KG1 (cell line): Measurements from ENCODE around the gene EPN3.

Experiments used
- DNase-seq: peaks from one replicate; lab custom pipeline; 2025; lab: John Stamatoyannopoulos, UW

EPN3 gene

GRCh38 chr17:50532452-50533024, at the start of gene EPN3:
Gene EPN3, plus strand, starts transcription at chr17:50532735. Its CDS starts 3,822 bp downstream, at chr17:50536557.
- no peak for DNase-seq

- no peak for DNase-seq
Observed at GRCh38 chr17:50483266-50483665, 49.3 kb upstream of the EPN3 start.

GRCh38 chr17:50484386-50485155, 48.0 kb upstream of the EPN3 start:
- DNase-seq = no peak

- no peak for DNase-seq
Observed at GRCh38 chr17:50487213-50488096, 45.1 kb upstream of the EPN3 start.

GRCh38 chr17:50488880-50489279, 43.7 kb upstream of the EPN3 start:
- no peak for DNase-seq

GRCh38 chr17:50491505-50491904, 41.0 kb upstream of the EPN3 start:
- no peak for DNase-seq

- no peak for DNase-seq
Observed at GRCh38 chr17:50492214-50492613, 40.3 kb upstream of the EPN3 start.

- DNase-seq = no peak
Observed at GRCh38 chr17:50493744-50494143, 38.8 kb upstream of the EPN3 start.

GRCh38 chr17:50495217-50495823, 37.2 kb upstream of the EPN3 start:
- DNase-seq = no peak

GRCh38 chr17:50495918-50496317, 36.6 kb upstream of the EPN3 start:
- no peak for DNase-seq

GRCh38 chr17:50498021-50498874, 34.3 kb upstream of the EPN3 start:
- no peak for DNase-seq

- no peak for DNase-seq
Observed at GRCh38 chr17:50499270-50499669, 33.3 kb upstream of the EPN3 start.

- no peak for DNase-seq
Observed at GRCh38 chr17:50499721-50500120, 32.8 kb upstream of the EPN3 start.

GRCh38 chr17:50501054-50501453, 31.5 kb upstream of the EPN3 start:
- DNase-seq = no peak

GRCh38 chr17:50502301-50502990, 30.1 kb upstream of the EPN3 start:
- no peak for DNase-seq

GRCh38 chr17:50505591-50506130, 26.9 kb upstream of the EPN3 start:
- DNase-seq = no peak

GRCh38 chr17:50506298-50506697, 26.2 kb upstream of the EPN3 start:
- DNase-seq = no peak

GRCh38 chr17:50507871-50508572, 24.5 kb upstream of the EPN3 start, which contains the start of gene MYCBPAP:
Gene MYCBPAP, plus strand, starts transcription at chr17:50508439. Its CDS starts 236 bp downstream, at chr17:50508675.
- no peak for DNase-seq

GRCh38 chr17:50508573-50509460, 23.7 kb upstream of the EPN3 start:
- DNase-seq = no peak
